Activated T-cell treated with anti-CD3 and anti-CD28 coated beads for 1 hour (primary cell): ENCODE results near the gene CDCP2.
"Not testable (repeated sequence)": the region's sequence is repeated elsewhere in the genome, so short reads cannot be mapped to it uniquely, and the experiment has no call there.

Source experiments
- DNase-seq: peaks from one replicate; pipeline ENCODE4 v3.0.0-alpha.2; 2020; ENCODE audit warnings: low read depth

The CDCP2 gene

GRCh38 chr1:54168206-54168965 is 15.6 kb upstream of the CDCP2 start:
- DNase-seq, result no peak

DNA sequence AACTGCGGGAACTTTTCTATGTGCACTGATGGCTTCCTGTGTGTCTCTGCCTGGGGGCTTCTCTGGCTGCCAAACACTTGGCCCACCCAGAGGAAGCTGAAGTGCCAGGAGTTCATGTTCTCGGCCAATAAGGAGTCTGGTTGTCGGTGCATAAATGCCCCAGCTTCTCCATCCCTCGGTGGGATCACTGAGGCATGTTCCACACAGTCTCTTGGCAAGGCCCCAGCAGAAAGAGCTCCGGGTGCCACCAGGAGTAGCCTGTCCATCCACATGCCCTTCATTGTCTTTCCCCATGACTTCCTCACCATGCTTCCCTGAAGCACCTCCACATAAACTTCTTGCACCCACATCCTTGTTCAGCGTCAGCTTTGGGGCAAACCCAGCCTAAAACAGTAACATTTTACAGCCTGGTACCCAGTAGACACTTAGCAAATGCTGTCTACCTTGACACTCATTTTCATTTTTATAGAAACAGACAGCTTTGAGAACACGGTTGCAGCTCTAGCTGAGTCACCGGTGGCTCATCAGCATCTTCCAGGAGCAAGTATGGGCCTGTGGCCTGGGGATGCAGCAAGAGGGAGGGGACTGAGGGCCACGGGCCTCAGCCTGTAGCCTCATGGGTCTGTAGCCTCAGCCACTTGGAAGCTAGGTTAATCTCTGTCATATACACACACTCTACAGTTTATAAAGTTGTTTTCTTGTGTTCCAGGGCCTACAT is 14.8 kb upstream of the CDCP2 start:
- no peak for DNase-seq

DNA sequence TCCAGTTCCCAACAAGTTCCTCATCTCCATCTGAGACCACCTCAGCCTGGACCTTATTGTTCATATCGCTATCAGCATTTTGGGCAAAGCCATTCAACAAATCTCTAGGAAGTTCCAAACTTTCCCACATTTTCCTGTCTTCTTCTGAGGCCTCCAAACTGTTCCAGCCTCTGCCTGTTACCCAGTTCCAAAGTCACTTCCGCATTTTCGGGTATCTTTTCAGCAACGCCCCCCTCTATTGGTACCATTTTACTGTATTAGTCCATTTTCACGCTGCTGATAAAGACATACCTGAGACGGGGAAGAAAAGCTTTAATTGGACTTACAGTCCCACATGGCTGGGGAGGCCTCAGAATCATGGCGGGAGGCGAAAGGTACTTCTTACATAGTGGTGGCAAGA is 13.6 kb upstream of the CDCP2 start:
- not testable (repeated sequence) for DNase-seq

DNA sequence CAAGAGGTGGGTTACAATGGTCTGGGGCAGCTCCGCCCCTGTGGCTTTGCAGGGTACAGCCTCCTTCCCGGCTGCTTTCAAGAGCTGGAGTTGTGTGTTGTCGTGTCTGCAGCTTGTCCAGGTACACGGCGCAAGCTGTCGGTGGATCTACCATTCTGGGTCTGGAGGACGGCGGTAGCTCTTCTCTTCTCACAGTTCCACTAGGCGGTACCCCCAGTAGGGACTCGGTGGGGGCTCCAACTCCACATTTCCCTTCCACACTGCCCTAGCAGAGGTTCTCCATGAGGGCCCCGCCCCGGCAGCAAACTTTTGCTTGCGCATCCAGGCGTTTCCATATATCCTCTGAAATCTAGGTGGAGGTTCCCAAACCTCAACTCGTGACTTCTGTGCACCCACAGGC is 12.3 kb upstream of the CDCP2 start:
- DNase-seq, result no peak

DNA sequence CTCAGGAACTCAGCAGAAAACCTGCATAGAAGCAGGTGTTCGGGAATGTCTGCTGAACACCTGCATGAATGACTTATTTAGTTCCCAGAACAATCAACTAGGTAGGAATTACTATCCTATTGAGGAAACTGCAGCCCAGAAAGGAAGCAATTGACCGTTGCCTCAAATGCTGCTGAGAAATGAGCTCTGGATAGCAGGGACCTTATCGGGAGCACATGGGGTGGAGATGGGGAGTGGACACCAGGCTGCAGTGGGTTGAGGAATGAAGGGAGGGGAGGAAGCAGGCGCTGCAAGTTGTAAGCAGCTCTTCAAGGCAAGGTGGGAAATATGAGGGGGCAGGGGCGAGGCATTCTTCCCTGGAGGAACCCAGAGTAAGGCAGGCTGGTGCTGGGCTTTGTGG is 10.8 kb upstream of the CDCP2 start:
- DNase-seq, result no peak

DNA sequence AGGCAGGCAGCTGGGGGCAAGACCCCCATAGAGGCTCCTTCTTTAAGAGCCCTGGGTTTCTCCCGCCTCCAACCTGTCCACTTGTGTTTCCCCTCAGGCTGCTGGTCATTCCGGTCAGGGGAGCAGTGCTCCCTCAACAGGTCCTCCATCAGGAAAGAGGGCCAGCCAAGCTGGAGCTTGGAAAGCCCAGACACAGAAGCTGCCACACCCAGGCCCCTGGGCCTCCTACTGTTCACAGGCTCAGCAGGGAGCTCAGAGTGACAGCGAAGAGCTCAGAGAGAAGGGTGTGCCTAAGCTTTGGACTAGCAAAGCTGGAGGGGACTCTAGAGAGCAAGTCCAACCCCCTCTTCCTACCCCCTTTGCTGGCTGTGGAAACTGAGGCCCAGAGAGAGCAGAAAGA is 10.3 kb upstream of the CDCP2 start:
- DNase-seq, result no peak

DNA sequence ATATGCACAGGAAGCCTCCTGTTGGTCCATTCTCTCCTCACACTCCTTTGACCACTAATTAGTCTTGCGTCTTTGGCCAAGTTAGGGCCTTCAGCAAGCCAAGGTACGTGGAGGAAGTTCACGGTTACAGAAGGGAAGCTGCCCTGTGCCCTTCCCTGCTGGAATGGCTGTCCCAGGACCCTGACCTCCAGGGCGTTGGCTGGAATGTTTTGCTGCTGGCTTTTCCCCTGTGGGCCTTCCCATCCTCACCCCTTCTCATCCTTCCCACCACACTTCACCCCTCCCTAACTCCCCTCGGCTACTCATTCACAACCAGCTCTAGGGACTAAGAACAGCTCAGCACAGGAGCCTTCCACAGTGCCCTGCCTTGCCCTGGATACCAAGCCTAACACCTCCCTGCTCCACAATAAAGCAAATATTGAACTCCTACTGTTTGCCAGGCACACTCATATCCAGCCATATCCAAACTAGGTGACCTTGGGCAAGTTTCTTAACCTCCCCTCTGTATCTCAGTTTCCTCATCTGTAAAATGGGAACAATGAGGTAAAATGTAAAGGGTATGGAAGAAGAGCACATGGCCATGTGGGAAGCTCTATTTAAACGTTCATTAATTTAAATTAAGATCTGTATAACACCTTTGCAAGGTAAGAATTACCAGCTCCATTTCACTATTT is 8.8 kb upstream of the CDCP2 start:
- no peak for DNase-seq

GRCh38 chr1:54160351-54160750 is 7.6 kb upstream of the CDCP2 start:
- no peak for DNase-seq

DNA sequence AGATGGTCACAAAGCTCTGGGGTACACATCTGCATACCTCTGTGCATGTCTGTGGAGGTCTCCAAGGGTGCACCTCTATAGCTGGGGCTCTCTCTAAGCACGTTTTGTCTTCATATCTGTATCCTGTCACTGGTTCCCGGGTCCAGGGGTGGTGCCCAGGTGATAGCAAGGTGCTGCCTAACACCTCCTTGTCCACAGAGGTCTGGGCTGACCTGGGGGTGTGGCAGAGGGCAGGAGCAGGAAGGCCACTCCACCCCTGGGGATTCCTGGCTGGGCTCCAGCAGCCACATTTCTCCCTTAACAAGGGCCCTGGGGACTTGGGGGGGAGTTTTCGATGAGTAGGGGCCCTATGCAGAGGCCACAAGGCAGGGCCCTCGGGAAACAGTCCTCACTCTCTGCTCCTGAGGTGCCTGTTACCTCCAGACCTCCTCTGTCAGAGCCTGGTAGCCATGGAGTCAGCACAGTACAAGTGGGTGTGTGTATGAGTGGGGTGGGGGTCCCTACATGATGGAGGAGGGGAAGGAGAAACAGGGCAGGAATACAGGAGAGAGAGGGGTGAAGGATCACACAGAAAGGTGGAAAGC is 7.0 kb upstream of the CDCP2 start:
- DNase-seq, result no peak

DNA sequence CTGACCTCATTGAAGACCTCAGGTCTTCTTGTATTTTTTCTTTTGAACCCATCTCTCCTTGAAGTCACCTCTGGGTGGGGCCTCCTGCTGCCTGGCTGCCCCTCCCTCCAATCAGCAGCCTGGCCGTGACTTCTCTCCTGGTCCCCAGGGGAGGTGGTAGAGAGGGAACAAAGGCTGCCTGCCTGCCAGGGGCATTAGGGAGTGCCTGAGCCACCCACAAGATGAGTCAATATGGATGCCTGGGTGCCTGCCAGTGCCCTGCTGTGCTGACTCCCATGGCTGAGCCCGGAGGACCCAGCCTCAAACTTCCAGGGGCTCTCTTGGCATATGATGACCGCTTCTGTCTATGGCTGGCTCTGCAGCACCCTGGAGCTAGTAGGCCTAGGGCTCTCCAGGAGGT is 5.3 kb upstream of the CDCP2 start:
- no peak for DNase-seq

DNA sequence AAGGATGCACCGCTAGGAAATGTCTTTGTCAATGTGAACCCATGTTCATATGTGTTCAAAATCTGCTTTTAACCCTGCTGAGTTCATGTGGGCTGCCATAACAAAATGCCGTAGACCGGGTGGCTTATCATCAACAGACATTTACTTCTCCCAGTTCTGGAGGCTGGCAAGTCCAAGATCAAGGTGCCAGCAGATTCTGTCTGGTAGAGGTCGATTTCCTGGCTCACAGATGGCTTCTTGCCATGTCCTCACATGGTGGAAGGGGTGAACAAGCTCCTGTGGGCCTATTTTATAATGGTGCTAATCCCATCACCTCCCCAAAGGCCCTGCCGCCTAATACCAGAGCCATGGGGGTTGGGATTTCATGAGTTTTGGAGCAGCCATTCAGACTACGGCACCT is 4.6 kb upstream of the CDCP2 start:
- no peak for DNase-seq

DNA sequence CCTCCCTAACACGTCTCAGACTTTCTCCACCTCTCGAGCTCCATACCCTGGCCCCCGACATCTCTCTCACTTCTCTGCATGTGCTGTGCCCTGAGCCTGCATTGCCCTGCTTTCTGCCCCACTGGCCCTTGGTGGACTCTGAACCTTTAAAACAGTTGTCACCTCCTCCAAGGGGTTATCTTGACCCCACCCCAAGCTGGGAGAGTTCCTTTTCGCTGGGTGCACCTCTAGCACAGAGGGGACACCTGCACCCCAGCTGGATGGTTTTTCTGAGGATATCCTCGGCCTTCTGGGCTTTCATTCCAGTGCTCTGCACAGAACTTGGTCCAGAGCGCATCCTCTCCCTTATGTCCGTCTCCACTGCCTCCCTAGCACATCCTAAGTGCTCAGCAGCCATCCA is 4.2 kb upstream of the CDCP2 start:
- DNase-seq, result no peak

- DNase-seq, result no peak
Observed at GRCh38 chr1:54156201-54156600, 3.4 kb upstream of the CDCP2 start.

DNA sequence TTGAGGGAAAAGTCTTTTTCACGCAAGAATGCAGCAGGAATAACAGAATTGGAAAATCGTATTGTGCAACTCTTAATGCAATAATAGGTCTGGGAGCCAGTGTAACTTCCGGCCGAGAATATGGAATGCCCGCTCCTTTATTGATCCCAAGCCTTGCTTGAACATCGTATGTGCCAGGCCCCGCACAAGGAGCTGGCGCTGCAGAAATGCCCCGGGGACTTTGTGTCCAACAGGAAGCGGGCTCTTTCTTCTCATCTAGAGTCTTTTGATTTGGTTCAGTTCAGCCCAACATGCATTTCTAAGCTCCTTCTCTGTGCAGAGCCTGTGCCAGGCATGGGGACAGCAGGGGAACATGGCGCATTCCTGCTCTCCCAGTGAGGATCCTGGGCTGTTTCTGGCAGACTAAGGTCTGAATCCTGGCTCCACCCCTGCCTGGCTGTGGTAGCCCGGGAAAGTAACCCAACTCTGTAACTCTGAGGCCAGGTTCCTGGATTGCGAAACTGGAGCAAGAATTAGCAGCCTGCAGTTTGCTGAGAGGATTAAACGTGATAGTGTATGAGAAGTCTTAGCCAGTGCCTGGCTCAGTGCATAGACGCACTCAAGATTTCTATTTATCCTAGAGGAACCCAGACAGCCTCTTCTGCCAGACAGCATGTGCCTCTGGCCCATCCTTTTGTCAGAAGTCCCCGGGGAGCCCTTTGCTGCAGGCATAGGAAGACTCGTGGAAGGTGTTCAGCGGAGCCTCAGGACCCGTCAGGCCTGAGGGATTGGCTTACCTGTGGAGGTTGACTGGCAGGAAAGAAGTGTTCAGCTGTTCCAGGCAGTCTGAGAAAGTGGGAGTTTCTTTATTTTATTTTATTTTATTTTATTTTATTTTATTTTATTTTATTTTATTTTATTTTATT is 987 bp upstream of the CDCP2 start:
- DNase-seq, result no peak

DNA sequence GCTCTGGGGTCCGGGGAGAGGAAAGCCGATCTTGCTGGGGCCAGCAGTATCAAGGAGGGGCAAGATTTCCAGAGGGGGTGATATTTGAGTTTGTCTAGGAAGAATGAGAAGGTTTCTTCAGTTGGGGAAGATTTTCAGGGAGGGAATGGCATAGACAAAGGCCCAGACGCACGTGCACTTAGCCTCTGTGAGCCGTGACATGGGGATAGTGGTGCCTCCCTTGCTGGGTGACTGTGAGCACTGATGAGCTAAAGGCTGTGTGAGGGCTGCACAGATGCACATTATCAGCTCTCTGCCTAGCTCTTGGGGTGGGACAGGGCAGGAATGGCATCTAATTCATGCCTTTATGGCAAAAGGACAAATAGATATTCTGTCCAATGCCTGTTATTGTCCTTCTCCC is 1.8 kb downstream of the CDCP2 start:
- no peak for DNase-seq

DNA sequence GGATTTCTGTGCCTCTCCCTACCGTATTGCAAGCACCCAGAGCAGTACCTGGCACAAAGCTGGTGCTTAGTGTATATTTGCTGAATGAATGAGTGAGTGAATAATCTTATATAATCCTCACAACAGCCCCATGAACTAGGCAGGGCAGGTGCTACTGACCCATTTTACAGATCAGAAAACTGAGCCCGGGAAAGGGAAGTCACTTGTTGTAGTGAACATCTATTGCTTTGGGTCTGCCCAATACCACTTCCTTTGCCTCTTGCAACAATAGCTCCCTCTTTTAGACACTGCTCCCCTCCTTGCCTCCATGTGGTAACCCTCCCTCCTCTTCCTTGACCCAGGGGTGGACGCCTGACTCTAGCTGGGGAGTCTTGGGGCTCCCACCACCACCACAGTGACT is 3.1 kb downstream of the CDCP2 start:
- no peak for DNase-seq

GRCh38 chr1:54144366-54144765 is 8.4 kb downstream of the CDCP2 start:
- no peak for DNase-seq

GRCh38 chr1:54142146-54142900 is 10.5 kb downstream of the CDCP2 start:
- no peak for DNase-seq

GRCh38 chr1:54139711-54140110 is 13.1 kb downstream of the CDCP2 start:
- DNase-seq, result no peak

- DNase-seq, result no peak
Observed at GRCh38 chr1:54138994-54139393, 13.8 kb downstream of the CDCP2 start.

DNA sequence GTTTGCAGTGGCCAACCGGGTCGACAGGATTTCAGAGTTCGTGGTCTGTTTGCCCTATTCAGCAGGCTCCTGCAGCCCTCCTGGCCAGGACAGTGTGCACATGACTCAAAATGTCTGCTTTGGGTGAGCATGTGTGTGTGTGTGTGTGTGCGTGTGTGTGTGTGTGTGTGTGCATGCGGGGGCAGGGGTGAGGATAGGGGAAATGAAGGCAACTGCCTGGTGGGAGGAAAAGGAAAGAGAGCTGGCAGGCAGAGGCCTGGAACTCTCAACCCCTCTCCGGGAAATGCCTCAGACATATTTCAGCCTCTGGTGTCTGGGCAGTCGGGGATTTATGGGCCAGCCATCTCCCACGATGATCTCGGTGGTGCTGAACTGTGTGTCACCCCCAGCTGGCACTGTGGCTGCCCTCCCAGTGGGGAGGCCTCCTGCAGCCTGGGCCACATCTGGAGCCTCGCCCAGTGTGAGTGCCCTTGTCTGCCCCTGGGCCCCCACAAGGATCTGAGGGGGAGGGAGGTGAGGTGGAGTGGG is 15.2 kb downstream of the CDCP2 start:
- no peak for DNase-seq
